HG03097 (cell line): ENCODE data around the gene REPS1.

Experiments
- ATAC-seq: cut with Tn5 transposase; IDR thresholded peaks from one replicate; pipeline ENCODE4 v1.9.1; 2021; ENCODE audit not compliant: unreplicated experiment, low FRiP score

Gene REPS1

GRCh38 chr6:138973466-138974153 is 14.4 kb downstream of the REPS1 start:
- no peak for ATAC-seq

- ATAC-seq, result no peak
Observed at GRCh38 chr6:138972226-138972665, 15.8 kb downstream of the REPS1 start.

- ATAC-seq, result no peak
Observed at GRCh38 chr6:138971601-138972000, 16.5 kb downstream of the REPS1 start.

GRCh38 chr6:138970856-138971425 is 17.1 kb downstream of the REPS1 start:
- no peak for ATAC-seq

- no peak for ATAC-seq
Observed at GRCh38 chr6:138970159-138970558, 17.9 kb downstream of the REPS1 start.

GRCh38 chr6:138966870-138967269 is 21.2 kb downstream of the REPS1 start:
- no peak for ATAC-seq

- ATAC-seq, result no peak
Observed at GRCh38 chr6:138965971-138966370, 22.1 kb downstream of the REPS1 start.

- ATAC-seq, result no peak
Observed at GRCh38 chr6:138965291-138965874, 22.7 kb downstream of the REPS1 start.

- ATAC-seq, result no peak
Observed at GRCh38 chr6:138964012-138964411, 24.0 kb downstream of the REPS1 start.

GRCh38 chr6:138963531-138963930 is 24.5 kb downstream of the REPS1 start:
- no peak for ATAC-seq

- no peak for ATAC-seq
Observed at GRCh38 chr6:138963119-138963518, 24.9 kb downstream of the REPS1 start.

- ATAC-seq, result no peak
Observed at GRCh38 chr6:138959521-138959920, 28.5 kb downstream of the REPS1 start.

GRCh38 chr6:138958595-138958994 is 29.5 kb downstream of the REPS1 start:
- no peak for ATAC-seq

- no peak for ATAC-seq
Observed at GRCh38 chr6:138957903-138958302, 30.1 kb downstream of the REPS1 start.

- ATAC-seq, result no peak
Observed at GRCh38 chr6:138957484-138957883, 30.6 kb downstream of the REPS1 start.

- no peak for ATAC-seq
Observed at GRCh38 chr6:138956244-138956924, 31.7 kb downstream of the REPS1 start.

GRCh38 chr6:138955262-138955661 is 32.8 kb downstream of the REPS1 start:
- no peak for ATAC-seq

- ATAC-seq, result no peak
Observed at GRCh38 chr6:138953451-138953850, 34.6 kb downstream of the REPS1 start.

GRCh38 chr6:138948546-138949179 is 39.4 kb downstream of the REPS1 start:
- no peak for ATAC-seq

- ATAC-seq, result no peak
Observed at GRCh38 chr6:138948004-138948403, 40.0 kb downstream of the REPS1 start.

GRCh38 chr6:138945354-138945753 is 42.7 kb downstream of the REPS1 start:
- ATAC-seq, result no peak
